ENCODE measurements around the gene ADAMTS2.

DNA sequence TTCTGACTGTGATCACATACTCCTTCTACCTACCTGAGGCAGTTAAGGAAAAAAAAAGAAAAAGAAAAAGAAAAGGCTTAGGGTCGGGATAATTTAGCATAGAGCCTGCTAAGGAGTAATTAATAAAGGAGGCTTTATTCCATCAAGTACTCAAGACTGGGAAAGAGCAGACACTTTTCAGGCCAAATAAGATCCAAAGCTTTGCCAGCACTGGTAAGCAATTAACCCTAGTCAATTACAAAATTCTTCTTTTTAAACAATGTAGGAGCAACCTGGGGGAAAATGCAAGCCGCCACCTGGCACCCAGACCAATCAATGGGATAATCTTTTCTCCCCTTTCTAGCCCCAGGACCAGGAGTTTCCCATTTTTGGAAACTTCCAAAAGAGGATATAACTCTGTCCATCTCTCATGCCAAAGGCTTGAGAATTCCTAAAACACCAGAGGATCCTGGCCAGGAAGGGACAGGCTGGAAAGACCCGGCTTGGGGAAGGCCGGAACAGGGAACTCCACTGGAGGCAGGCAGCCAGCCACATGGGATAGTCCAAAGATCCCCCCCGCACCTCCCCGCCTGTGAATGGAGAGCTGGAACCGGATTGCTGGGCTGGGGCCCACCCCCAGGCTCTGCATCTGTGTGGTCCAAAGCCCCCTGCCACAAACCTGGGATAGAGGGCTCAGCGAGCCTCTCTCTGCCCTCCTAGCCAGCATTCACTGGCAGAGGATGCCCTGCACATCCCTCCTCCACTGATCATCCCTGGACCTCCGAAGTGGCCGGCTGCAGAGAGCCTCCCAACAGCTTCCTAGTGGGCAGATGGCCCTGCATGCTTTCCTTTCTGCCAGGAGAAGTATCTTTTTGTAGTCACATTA is 167.3 kb downstream of the ADAMTS2 start:
- no peak for TF ChIP-seq BRCA1 (IDR thresholded peaks at IDR 0.05; ENCODE audit: low read depth, low read length)
- no peak for TF ChIP-seq EGR1 (IDR thresholded peaks at IDR 0.05; ENCODE audit: borderline replicate concordance, low read depth, low read length)
- TF ChIP-seq, protein P1, sequence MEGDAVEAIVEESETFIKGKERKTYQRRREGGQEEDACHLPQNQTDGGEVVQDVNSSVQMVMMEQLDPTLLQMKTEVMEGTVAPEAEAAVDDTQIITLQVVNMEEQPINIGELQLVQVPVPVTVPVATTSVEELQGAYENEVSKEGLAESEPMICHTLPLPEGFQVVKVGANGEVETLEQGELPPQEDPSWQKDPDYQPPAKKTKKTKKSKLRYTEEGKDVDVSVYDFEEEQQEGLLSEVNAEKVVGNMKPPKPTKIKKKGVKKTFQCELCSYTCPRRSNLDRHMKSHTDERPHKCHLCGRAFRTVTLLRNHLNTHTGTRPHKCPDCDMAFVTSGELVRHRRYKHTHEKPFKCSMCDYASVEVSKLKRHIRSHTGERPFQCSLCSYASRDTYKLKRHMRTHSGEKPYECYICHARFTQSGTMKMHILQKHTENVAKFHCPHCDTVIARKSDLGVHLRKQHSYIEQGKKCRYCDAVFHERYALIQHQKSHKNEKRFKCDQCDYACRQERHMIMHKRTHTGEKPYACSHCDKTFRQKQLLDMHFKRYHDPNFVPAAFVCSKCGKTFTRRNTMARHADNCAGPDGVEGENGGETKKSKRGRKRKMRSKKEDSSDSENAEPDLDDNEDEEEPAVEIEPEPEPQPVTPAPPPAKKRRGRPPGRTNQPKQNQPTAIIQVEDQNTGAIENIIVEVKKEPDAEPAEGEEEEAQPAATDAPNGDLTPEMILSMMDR (IDR thresholded peaks at IDR 0.05; ENCODE audit: control extremely low read depth in 1 of 3, insufficient read depth in 1 of 3, low read depth in 1 of 3, low read length in 3 of 3) = no peak
- no peak for TF ChIP-seq CBX5 (IDR thresholded peaks at IDR 0.05; ENCODE audit: low read depth, low read length)
- TF ChIP-seq KDM5A (IDR thresholded peaks at IDR 0.05; ENCODE audit: low read length) = no peak
- no peak for TF ChIP-seq EZH2 (IDR thresholded peaks at IDR 0.05; ENCODE audit: low read depth, low read length, severe bottlenecking)
